Heart left ventricle (tissue), 13 donors: ENCODE results near the gene PRSS57.

Source experiments
- CTCF ChIP-seq, 12 donors: fragments of 200-600 bp; sonication (generic) in 4 of 12; IDR thresholded peaks; one replicate each; pipeline versions ENCODE4 v1.5.0 to v1.8.0; 2018 to 2022; ENCODE audit warnings: antibody characterized with exemption in 12 of 12, mild to moderate bottlenecking in 5 of 12
- POLR2A ChIP-seq, 2 donors: fragments of 450-650 bp; IDR thresholded peaks; one replicate each; pipeline ENCODE4 v1.6.1; 2017; ENCODE audit warnings: antibody characterized with exemption in 2 of 2, mild to moderate bottlenecking in 2 of 2, moderate library complexity in 2 of 2
- donor health status: ischemic (EF 13 %, LVEDD 7.1; RV severe dilation, severe dysfunction).
- donor health status: DM: no; HTN: yes; CAD: no.
- donor health status: DM: no; HTN: no; CAD: no.
- donor health status: ischemic (EF 25% LVEDD 6.9; RV normal size, moderate dysfunction).
- donor health status: ischemic (EF 25% LVEDD 5.7; RV mildly dilated, moderate dysfunction).
- donor health status: ischemic (EF 35%, LVEDD 5.7; RV mildly dilated, moderate dysfunction).
- donor health status: nonischemic (EF 11% LVEDD 7.7; RV severe dilation, severe dysfunction).
- donor health status: DM: yes; HTN: yes; CAD: no.
- donor health status: PGD.
- donor health status: ischemic (EF 29% LVEDD 5.4; RV normal size, mild dysfunction).
- donor health status: nonischemic (EF 23%, LVEDD 6.1; RV moderate dilation, normal function).

GRCh38 chr19:648305-648704 lies 46.9 kb downstream of the PRSS57 start:
- TF ChIP-seq CTCF (IDR thresholded peaks at IDR 0.05) (no peak), POLR2A (IDR thresholded peaks at IDR 0.05) (no peak)
